Astrocyte (in vitro differentiated cells and primary cell): Measurements from ENCODE around the gene AP3M1.

ENCODE experiments used
- CTCF ChIP-seq: IDR thresholded peaks from 2 replicates; pipeline ENCODE4 v1.5.1; 2011; ENCODE audit warnings: low read depth, mild to moderate bottlenecking, inconsistent platforms, low read length, moderate library complexity; ENCODE audit not compliant: insufficient read depth
- EZH2 ChIP-seq: IDR thresholded peaks from 2 replicates; pipeline ENCODE4 v1.6.1; 2012; ENCODE audit warnings: mild to moderate bottlenecking, low read length, inconsistent platforms; ENCODE audit not compliant: insufficient read depth

DNA sequence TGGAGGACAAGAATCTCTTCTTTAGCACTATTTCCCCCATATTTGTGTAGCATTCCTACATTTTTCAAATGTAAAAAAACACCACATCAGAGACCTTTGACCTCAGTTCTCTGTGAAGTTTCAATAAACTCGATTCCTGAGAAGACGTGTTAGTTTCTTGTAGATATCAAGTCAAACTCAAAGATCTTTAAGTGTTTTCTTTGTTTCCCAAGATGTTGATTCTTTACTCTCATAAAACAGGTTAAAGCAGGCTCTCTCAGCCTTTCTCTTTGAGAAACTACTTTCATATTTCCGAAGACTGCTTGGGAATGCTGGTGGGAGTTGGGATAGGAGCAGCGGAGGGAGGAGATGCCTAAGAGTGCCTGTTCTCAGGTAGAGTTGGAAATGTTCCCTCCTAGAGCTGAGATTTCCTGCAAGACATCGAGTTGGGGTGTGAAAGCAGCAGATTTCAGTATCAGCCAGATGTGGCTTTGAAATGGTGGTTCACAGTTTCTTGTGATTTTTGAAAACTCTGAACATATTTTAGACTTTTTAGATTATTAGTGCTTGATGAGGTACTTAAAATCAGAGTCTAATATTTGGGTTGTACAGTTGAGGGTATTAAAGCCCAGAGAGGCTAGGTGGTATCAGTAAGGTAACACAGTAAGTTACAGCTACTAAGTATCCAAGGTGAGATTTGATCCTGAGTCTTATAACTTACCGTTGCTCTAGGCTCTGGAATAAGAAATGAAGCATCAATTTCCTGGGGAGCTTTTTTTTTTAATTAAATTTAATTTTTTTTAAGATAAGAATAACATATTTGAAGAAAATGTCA lies 14.3 kb upstream of the AP3M1 start:
- no peak for TF ChIP-seq EZH2
- TF ChIP-seq CTCF = no peak
